Measurements from ENCODE around the gene NDNF. TPM values are rescaled to one million over a fixed set of nuclear protein-coding genes. Genes with fewer than 3 reads are reported as not detected.

The NDNF gene
- total and polyA plus RNA-seq, 9 of the 15 experiments (the other 6 are each of a cell fraction or from before 2014, with no cell fraction given) = not detected

DNA sequence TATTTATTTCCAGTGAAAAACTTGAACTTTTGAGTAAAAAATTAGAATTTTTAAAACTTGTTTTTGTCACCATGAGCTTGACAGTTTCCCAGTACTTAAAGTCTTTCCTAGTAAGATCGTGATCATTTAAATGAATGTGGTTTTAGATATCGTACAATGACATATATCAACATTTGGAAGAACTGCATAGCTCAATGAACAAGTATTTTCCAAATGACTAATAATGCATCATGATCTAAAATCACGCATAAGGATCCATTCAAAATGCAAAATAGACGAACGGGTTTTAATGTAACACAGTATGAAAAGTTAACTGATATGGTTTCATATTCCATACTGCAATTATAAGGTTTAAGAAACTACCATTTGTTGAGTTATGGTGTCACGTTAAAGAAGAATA lies 4.1 kb upstream of the NDNF start:
- Histone ChIP-seq H3K9me1 (ENCODE audit: control insufficient read depth, insufficient read depth, low read length) (no peaks in the 10 kb centered on the region), H3K4me3 (no peak overlapping the region), H3K27ac (ENCODE audit: extremely low read depth, low read depth, low read length) (no peak overlapping the region), H3K4me1 (replicated peaks in 1 of 2; ENCODE audit: control insufficient read depth in 2 of 2, insufficient read depth in 2 of 2, low read length in 2 of 2) (no peaks in the 10 kb centered on the region), H3K79me2 (ENCODE audit: control insufficient read depth, insufficient read depth, low read length) (no peaks in the 10 kb centered on the region), H3K27me3 (ENCODE audit: control insufficient read depth in 2 of 2, insufficient read depth in 2 of 2, low read length in 2 of 2) (peaks cover 0 to 3% of the 10 kb centered on the region in 2 experiments; a peak in 1 of 5 replicates), H3K4me2 (ENCODE audit: insufficient read depth, low read length) (no peak overlapping the region), H3K9ac (ENCODE audit: insufficient read depth in 1 of 2, low read depth in 2 of 2, low read length in 2 of 2) (no peak overlapping the region), H3K36me3 (ENCODE audit: control insufficient read depth, insufficient read depth, low read length) (no peaks in the 10 kb centered on the region), H3K9me3 (replicated peaks; ENCODE audit: control insufficient read depth, insufficient read depth, low read depth, low read length) (no peaks in the 10 kb centered on the region), H2AFZ (ENCODE audit: low read depth, low read length) (no peak overlapping the region), H4K20me1 (replicated peaks; ENCODE audit: control insufficient read depth, insufficient read depth, low read length) (no peaks in the 10 kb centered on the region)
- no TSS peak for BruUV-seq (replicated peaks)
- DNase-seq (ENCODE audit: extremely low read depth in 1 of 4, low spot score in 3 of 4) (no peak), FAIRE-seq (no peak), ATAC-seq (no peak)
- intact Hi-C loops (cut with micrococcal nuclease) (no loop called here), in situ Hi-C loops (cut with MboI) (no loop called here)
- ChIA-PET CTCF (ENCODE audit: low intra/inter-chr PET ratio) (no interaction called here), POLR2A (no interaction called here)
- TF ChIP-seq FOXM1 (IDR thresholded peaks at IDR 0.05; ENCODE audit: low read depth) (no peak), FOXM1 (CRISPR knock-in tag; IDR thresholded peaks at IDR 0.05; ENCODE audit: low read depth) (no peak), ZNF316 (IDR thresholded peaks at IDR 0.05) (no peak), TARDBP (IDR thresholded peaks at IDR 0.05) (no peak), POLR3G (IDR thresholded peaks at IDR 0.05; ENCODE audit: extremely low read depth, insufficient read length, insufficient replicate concordance) (no peak), SNIP1 (IDR thresholded peaks at IDR 0.05; ENCODE audit: low read depth) (no peak), DIDO1 (tag; IDR thresholded peaks at IDR 0.05; ENCODE audit: low read depth) (no peak), NEUROD1 (IDR thresholded peaks at IDR 0.05; ENCODE audit: borderline replicate concordance, low read depth, low read length, partially characterized antibody) (no peak), U2AF1 (optimal IDR thresholded peaks at IDR 0.05; ENCODE audit: low read depth, low read length) (no peak), GTF2F1 (IDR thresholded peaks at IDR 0.05; ENCODE audit: low read depth, low read length) (no peak), MLLT1 (IDR thresholded peaks at IDR 0.05) (no peak), NFIC (IDR thresholded peaks at IDR 0.05) (no peak), ZNF785 (CRISPR knock-in tag; IDR thresholded peaks at IDR 0.05) (no peak), ZNF431 (CRISPR knock-in tag; IDR thresholded peaks at IDR 0.05) (no peak), COPS2 (conservative IDR thresholded peaks at IDR 0.05) (no peak), PKNOX1 (IDR thresholded peaks at IDR 0.05) (no peak)
- TF ChIP-seq, protein P1, sequence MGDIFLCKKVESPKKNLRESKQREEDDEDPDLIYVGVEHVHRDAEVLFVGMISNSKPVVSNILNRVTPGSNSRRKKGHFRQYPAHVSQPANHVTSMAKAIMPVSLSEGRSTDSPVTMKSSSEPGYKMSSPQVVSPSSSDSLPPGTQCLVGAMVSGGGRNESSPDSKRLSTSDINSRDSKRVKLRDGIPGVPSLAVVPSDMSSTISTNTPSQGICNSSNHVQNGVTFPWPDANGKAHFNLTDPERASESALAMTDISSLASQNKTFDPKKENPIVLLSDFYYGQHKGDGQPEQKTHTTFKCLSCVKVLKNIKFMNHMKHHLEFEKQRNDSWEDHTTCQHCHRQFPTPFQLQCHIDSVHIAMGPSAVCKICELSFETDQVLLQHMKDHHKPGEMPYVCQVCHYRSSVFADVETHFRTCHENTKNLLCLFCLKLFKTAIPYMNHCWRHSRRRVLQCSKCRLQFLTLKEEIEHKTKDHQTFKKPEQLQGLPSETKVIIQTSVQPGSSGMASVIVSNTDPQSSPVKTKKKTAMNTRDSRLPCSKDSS (IDR thresholded peaks at IDR 0.05; ENCODE audit: low read depth, partially characterized antibody) = no peak
- 3% methylated on average over 6 of the region's 6 CpGs for WGBS (ENCODE audit: insufficient coverage, low coverage, missing lambda C conversion rate)

All from K562 (cell line).